ENCODE measurements around the gene MBD3L5.
"Not testable (repeated sequence)": the region's sequence is repeated elsewhere in the genome, so short reads cannot be mapped to it uniquely, and the experiment has no call there.

Gene MBD3L5

DNA sequence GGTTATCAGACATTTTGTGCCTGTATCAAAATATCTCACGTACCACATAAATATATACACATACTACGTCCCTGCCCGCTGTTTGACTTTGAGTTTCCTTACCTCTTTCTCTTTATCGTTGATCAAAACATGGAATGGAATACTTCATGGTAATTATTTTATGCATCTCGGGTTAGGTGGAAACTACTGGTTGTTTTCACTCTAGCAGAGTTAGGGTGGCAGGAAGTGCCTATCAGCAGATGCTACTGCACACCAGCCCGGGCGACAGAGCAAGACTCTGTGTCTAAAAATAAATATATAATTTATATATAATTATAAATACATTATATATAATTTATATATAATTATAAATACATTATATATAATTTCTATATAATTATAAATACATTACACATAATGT lies 22.5 kb downstream of the MBD3L5 start:
- DNase-seq (ENCODE audit: low read depth, low spot score), result not testable (repeated sequence)

DNA sequence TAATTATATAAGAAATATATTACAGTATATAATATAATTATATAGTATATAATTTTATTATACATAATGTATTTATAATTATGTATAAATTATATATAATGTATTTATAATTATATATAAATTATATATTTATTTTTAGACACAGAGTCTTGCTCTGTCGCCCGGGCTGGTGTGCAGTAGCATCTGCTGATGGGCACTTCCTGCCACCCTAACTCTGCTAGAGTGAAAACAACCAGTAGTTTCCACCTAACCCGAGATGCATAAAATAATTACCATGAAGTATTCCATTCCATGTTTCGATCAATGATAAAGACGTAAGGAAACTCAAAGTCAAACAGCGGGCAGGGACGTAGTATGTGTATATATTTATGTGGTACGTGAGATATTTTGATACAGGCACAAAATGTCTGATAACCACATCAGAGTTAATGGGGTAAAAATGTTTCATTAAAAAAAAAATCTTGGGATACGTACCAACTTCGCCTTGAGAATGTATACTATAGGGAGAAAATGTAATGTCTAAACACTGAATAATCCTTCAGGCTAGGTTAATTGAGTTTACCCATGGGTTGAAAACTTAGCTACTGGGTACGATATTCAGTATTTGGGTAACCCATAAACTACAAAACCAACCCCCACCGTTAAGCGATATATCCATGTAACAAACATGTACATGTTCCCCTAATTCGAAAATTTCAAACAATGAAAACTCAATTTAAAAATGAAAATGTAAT lies 24.4 kb downstream of the MBD3L5 start:
- not testable (repeated sequence) for DNase-seq (ENCODE audit: low read depth, low spot score)

DNA sequence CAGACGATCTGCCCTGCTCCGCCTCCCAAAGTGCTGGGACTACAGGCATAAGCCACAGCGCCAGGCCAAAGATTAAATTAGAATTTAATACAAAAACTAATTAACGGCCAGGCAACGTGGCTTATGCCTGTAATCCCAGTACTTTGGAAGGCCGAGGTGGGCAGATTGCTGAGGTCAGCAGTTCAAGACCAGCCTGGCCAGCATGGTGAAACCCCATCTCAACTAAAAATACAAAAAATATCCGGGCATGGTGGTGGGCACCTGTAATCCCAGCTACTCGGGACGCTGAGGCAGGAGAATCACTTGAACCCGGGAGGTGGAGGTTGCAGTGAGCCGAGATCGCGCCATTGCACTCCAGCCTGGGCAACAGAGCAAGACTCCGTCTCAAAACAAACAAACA lies 25.3 kb downstream of the MBD3L5 start:
- not testable (repeated sequence) for DNase-seq (ENCODE audit: low read depth, low spot score)

DNA sequence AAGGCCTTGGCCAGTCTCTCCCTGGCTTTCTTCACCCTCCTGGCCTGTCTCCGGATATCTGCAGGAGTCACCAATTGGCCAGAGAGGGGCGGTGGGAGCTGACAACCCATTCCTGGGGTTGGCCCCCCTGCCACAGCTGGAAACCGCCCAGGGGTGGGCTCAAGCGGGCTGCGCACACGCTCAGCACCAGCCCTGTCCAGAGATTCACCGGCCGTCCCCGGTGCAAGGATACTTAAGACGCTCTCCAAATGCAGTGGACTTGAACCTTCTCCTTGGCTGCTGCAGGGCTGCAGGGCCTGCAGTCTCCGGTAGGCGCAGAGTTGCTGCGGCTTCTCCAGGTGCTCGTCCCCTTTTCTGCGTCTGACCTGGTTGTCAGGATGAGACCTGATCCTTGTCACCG lies 26.0 kb downstream of the MBD3L5 start:
- DNase-seq (ENCODE audit: low read depth, low spot score), result not testable (repeated sequence)

DNA sequence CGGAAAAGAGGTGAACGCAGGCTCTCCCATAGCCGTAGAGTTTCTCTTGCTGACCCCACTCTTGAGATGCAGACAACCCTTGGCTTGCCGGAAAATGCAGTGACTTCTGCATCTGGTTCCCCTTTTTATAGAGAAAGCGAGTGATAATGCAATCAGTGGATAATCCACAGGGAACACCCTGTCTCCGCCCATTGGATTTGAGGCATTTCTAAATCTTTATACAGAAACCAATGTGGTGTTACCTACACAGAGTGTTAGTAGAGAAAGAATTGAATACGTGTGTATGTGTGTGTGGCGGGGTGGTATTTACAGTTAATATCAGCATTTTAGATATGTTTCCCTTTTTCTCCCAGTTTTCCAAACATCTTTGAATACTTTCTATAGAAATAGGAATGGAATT lies 28.2 kb downstream of the MBD3L5 start, which contains the start of gene MBD3L3:
Gene MBD3L3 (minus strand): TSS at position 101 of the 400 bp plus-strand sequence. CDS start 71 bp downstream, at position 30.
- DNase-seq (ENCODE audit: low read depth, low spot score), result not testable (repeated sequence)

DNA sequence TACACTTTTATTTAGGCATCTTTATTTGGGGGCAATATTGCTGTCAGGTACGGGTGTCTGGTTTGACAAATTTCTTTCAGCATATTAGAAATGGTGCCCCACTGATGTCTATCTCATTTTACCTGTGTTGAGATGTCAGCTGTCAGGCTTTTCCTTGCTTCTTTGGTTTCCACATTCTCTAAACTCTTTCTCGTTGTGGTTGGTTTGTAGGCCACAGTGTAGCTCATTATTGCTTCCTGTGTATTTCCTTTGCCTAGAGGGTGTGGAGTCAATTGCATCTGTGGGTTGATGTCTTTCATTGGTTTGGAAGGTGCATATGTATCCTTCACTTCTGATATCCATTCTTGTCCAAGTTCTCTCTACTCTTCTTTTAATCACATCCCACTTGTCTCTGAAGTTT lies 29.6 kb downstream of the MBD3L5 start:
- DNase-seq (ENCODE audit: low read depth, low spot score), result not testable (repeated sequence)

DNA sequence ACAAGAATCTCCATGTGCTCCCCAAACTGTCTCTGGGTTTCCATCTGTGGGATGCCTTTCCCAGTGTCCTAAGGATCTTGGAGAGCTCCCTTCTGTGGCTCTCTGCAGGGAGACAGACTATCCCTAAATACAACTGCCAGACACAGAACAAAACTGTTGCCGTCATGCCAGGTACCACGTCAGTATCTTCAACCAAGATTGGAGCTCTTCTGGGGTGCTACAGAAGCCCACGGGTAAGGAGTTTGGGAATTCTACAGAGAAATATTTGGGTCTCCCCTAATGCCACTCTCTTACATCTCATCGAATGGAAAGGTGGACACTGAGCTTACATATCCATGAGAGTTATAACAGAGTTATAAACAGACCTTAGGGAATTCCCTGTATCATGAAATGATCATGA lies 33.0 kb downstream of the MBD3L5 start:
- no peak for DNase-seq (ENCODE audit: low read depth, low spot score)

DNA sequence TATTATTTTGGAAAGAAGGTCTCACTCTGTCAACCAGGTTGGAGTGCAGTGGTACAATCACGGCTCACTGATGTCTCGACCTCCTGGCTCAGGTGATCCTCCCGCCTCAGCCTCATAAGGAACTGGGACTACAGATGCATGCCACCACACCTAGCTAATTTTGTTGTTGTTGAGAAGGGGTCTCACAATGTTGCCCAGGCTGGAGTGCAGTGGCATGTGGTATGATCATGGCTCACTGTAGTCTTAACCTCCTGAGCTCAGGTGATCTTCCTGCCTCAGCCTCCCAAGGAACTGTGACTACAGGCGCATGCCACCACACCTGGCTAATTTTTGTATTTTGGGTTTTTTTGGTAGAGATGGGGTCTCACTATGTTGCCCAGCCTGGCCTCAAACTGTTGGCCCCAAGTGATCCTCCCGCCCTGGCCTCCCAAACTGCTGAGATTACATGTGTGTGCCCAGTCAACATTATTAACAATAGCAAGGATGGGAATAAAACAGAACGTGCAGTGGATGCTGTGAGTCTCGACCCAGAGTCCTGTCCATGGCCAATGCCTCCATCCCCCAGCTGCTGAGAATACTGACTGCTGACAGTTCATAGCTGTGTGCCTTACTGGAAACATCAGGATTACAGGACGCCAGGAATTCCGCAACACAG lies 33.5 kb downstream of the MBD3L5 start:
- DNase-seq (ENCODE audit: low read depth, low spot score), result no peak

DNA sequence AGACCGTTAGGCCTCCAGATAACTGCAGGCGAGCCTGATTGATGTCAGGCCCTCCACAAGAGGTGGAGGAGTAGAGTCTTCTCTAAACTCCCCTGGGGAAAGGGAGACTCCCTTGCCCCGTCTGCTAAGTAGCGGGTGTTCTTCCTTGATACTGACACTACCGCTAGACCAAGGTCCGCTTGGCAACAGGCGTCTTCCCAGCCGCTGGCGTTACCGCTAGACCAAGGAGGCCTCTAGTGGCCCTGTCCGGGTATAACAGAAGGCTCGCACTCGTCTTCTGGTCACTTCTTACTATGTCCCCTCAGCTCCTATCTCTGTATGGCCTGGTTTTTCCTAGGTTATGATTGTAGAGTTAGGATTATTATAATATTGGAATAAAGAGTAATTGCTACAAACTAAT lies 36.7 kb downstream of the MBD3L5 start:
- DNase-seq (ENCODE audit: low read depth, low spot score), result not testable (repeated sequence)

DNA sequence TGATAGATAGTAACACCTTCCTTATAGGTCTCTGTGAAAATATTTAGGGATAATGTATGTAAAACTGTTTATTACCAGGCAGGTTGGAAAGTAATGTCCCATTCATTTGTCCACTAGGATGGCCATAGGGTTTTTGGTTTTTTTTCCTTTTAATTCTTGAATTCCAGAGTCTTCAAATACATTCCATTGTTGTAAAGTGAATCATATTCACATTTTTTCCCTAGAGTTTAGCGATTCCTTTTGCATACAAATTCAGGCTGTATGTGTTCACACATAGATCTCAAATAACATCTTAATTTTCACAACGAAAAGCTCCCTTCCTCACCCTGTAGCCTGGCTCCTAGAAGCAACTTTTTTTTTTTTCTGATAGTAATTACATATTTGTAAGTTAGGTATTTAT lies 37.3 kb downstream of the MBD3L5 start:
- DNase-seq (ENCODE audit: low read depth, low spot score), result no peak

DNA sequence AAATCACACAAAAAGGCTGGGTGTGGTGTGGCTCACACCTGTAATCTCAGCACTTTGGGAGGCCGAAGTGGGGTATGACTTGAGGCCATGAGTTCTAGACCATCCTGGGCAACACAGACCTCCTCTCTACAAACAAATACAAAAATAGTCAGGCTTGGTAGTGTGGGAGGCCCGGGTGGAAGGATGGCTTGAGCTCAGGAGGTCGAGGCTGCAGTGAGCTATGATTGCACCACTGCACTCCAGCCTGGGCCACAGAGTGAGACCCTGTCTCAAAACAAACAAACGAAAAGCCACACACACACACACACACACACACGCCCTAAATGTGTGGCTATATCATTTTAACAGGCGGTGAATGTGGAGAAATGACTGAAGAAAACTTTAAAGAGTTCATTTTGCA lies 38.2 kb downstream of the MBD3L5 start:
- no peak for DNase-seq (ENCODE audit: low read depth, low spot score)

DNA sequence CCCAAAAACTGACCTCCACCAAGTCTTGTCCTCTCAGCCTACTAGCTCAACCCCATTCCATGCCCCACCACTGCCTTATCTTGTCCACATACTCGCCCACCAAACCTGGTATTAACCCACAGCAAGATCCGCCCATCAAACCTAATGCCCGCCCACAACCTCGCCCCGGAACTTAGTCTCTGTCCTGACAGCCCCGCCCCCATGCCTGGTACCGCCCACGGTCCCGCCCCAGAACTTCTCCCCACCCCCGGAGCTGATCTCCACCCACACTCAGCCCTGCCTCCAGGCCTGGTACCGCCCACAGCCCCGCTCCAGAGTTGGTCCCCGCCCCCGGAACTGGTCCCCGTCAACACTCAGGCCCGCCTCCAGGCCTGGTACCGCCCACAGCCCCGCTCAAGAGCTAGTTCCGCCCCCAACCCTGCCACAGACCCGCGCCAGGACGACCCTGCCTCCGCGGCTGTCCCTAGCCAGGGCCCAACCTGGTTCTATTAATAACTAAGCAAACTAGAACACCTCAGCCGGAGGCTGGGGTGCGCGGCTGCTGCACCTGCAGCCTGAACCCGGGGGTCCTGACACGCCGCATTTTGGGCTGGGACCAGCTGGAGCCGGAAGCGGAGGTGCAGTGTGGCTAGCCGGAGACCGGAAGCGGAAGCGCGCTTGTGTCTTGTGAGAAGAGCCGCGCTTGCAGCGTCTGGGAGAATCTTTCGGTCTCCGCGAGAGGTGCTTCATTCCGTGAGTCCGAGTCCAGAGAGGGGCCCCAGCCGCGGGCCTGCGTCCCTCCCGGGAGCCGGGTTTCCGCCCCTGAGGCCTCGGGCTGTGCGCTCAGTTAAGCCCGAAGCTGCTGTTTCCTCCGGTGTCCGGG lies 38.9 kb downstream of the MBD3L5 start, which contains the start of gene ZNF557:
Gene ZNF557 (plus strand): TSS at position 662 of the 862 bp plus-strand sequence. CDS start 5,372 bp downstream, outside the sequence.
- peak; percentile 90 for DNase-seq (ENCODE audit: low read depth, low spot score)

DNA sequence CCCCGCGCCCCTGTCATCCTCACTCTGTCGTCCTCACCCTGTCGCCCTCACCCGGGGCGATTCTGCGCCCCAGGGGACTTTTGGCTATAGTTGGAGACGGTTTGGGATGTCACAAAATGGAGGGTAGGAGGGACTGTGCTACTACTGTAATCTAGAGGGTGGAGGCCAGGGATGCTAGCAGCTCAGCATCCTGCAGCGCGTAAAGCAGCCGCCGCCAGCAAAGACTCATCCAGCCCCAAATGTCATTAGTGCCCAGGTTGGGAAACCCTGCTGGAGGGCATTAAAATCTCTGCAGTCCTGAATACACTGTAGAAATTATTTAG lies 39.5 kb downstream of the MBD3L5 start:
- no peak for DNase-seq (ENCODE audit: low read depth, low spot score)

DNA sequence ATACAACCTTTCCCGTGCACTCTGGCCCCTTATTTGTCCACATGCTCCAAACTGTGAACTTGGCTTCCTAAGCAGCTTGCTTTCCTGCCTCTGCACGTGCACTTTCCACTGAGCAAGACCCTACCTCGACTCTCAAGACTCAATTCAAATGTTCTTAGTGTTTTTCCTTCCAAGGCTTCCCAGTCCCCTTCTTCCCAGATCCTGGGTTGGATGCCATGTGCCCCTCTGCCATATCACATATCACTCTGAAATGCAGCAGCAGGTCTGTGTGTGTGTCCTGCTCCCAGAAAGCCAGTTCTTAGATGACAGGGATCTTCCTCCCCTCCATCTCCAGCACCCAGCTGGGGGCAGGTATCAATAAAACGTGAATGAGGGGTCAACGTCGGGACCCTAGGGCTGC lies 42.2 kb downstream of the MBD3L5 start:
- no peak for DNase-seq (ENCODE audit: low read depth, low spot score)

DNA sequence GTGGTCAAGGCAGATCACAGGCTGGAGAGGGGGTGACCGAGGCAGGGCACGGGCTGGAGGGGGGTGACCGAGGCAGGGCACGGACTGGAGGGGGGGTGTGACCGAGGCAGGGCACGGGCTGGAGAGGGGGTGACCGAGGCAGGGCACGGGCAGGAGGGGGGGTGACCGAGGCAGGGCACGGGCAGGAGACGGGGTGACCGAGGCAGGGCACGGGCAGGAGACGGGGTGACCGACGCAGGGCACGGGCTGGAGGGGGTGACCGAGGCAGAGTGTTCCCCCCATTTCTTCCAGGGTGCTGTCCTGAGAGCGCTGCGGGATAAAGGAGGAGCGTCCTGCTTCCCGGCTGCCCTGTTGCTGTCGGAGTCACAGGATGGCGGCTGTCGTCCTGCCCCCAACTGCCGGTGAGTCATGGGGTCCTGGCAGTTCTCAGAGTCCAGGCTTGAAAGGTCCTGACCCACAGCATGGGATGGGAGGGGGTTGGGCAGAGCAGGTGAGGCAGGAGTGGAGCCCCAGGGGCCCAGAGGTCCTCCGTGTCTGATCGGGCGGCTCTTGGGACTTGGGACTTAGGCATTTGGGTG lies 44.4 kb downstream of the MBD3L5 start:
- no peak for DNase-seq (ENCODE audit: low read depth, low spot score)

DNA sequence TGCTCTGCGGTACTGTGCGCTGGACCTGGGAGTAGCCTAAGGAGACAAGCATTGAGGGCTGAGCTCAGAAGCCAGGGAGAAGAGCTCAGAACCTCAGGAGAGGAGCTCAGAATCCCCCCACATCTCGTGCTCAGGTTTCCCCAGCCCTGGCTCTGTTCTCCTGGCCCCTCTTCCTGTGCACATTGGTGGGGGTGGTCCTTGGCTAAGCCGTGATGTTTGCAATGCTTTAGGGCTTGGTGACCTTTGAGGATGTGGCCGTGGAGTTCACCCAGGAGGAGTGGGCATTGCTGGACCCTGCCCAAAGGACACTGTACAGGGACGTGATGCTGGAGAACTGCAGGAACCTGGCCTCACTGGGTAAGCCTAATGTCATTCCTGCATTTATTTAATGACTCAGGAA lies 45.8 kb downstream of the MBD3L5 start:
- DNase-seq (ENCODE audit: low read depth, low spot score), result no peak

DNA sequence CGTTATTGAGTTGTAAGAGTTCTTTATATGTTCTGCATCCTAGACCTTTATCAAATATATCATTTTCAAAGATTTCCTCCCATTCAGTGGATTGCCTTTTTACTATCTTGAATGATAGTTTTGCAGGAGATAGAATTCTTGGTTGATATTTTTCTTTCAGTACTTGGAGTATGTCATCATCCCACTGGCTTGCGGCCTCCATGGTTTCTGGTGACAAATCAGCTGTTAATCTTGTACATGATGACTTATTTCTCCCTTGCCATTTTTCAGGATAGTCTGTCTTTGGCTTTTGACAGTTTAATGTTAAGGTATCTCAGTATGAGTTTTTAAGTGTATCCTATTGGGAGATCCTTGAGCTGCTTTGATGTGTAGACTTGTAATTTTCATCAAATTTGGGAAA lies 47.6 kb downstream of the MBD3L5 start:
- DNase-seq (ENCODE audit: low read depth, low spot score), result no peak
